ENCODE measurements around the gene OR4E1.
"Not testable (repeated sequence)": the region's sequence is repeated elsewhere in the genome, so short reads cannot be mapped to it uniquely, and the experiment has no call there.

The OR4E1 gene

GRCh38 chr14:21704338-21704737 is 30.7 kb upstream of the OR4E1 start:
- ChIA-PET CTCF (no interaction called here), POLR2A (no interaction called here)
- no peak for TF ChIP-seq CTCF (IDR thresholded peaks at IDR 0.05; ENCODE audit: control extremely low read depth, extremely low read depth, low read depth, missing control alignments)
- no peak for DNase-seq (ENCODE audit: extremely low spot score)

DNA sequence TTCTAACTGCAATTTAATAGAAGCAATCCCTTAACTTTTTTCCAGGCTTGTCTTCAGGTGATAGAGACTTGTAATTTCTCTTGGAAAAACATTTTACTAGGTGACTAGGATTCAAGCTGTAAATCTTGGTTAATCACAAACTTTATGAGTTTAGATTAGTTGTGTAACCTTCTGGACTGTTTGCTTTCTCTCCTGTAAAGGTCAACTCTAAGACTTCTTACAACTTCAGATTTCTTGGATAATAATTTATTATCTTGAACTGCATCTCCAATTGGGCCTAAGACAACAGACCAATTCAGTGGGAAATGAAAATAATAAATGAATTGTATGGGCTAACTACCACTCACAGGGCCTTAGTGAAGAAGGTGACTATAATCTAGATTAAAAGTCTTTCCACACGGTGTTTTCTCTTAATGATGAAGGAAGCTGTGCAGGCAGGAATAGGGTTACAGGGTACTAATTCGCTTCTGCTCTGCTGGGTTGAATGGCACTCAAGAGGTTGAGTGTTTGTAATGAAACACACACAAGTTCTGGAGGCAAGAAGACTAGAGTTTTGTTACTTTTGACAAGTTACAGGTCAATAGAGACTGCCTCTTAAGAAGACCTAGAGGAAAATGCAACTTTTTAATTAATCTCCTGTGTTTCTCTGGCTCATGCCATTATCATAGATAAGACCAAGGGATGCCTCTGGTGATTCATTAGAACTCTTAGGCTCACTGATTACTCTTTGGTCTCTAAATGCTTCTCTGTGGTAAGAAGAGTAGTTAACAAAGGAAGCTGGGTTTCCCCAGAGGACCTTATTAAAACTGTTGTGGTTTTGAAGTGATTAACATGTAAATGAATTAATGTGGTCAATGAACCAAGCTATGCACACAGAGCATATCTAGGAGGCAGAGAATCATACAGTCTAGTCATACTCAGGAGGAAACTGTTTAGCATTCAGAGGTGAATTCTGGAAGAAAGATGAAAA is 30.0 kb upstream of the OR4E1 start:
- CTCF ChIA-PET, result no interaction called here

DNA sequence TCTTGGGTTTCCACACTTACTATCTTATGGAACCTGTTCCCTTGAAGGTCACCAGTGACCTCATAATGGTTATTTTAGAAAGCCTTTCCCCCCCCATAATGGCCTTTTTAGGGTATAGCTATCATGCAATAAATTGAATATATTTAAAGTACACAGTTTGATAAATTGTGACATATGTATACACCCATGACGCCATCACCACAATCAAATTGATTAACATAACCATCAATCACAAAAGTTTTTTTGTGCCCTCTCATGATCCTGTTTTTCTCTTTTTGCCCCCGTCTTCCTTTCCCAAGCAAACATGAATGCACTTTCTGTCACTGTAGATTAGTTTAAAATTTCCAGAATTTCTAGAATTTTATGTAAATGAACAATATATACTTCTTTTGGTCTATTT is 28.7 kb upstream of the OR4E1 start:
- TF ChIP-seq CTCF (IDR thresholded peaks at IDR 0.05; ENCODE audit: control extremely low read depth, extremely low read depth, low read depth, missing control alignments), result no peak
- POLR2A ChIA-PET, result no interaction called here
- CTCF ChIA-PET, result interaction anchor here (2.3 kb wide), 1 partner anchor 9 kb away, joined by 12 read pairs; no protein-coding TSS in a partner anchor
- no peak for DNase-seq (ENCODE audit: extremely low spot score)

More for the DNA sequence above, 30.0 kb upstream of the OR4E1 start:
- POLR2A ChIA-PET, result no interaction called here
- no peak for DNase-seq (ENCODE audit: extremely low spot score)
- TF ChIP-seq CTCF (IDR thresholded peaks at IDR 0.05; ENCODE audit: control extremely low read depth, extremely low read depth, low read depth, missing control alignments), result no peak

DNA sequence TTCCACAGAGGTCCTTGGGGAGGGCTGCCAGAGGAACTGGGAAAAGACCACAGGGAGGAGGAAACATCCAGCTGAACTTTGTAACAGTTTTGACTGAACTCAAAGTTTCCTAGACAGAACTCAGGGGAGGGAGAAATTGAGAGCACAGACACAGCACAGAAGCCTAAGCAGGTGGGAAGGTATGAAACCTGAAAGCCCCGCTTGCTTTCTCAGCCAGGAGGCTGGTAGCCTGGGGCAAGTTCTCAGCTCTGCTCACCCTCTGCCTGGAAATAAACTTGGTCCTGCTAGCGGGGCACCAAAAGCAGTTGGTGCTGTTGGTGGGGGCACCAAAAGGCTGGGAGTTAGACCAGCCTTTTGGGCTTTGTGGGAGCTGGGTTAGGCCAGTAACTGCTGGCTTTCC is 25.9 kb upstream of the OR4E1 start:
- CTCF ChIA-PET, result no interaction called here
- DNase-seq (ENCODE audit: extremely low spot score), result no peak
- no peak for TF ChIP-seq CTCF (IDR thresholded peaks at IDR 0.05; ENCODE audit: control extremely low read depth, extremely low read depth, low read depth, missing control alignments)
- POLR2A ChIA-PET, result no interaction called here

DNA sequence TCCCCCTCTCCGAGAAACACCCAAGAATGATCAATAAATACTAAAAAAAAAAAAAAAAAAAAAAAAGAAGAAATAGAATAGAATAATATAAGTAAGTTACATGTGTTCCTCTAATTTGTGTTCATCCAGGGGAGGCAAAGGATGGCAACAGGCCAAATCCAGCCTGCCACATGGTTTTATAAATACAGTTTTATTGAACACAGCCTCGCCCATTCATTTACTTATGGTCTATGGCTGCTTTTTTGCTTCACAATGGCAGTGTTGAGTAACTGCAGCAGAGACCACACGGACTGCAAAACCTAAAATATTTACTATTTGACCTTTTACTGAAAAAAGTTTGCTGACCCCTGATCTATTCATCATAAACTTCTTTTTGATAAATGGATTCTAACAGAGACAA is 24.9 kb upstream of the OR4E1 start:
- DNase-seq (ENCODE audit: extremely low spot score); CTCF ChIA-PET; POLR2A ChIA-PET: not testable (repeated sequence)

DNA sequence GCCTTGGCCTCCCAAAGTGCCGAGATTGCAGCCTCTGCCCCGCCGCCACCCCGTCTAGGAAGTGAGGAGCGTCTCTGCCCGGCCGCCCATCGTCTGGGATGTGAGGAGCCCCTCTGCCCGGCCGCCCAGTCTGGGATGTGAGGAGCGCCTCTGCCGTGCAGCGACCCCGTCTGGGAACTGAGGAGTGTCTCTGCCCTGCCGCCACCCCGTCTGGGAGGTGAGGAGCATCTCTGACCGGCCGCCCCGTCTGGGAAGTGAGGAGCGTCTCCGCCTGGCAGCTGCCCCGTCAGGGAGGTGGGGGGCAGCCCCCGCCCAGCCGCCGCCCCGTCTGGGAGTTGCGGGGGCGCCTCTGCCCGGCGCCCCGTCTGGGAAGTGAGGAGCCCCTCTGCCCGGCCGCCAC is 24.0 kb upstream of the OR4E1 start:
- DNase-seq (ENCODE audit: extremely low spot score); CTCF ChIA-PET; POLR2A ChIA-PET: not testable (repeated sequence)

- CTCF ChIA-PET, result interaction anchor here (1.1 to 2.0 kb wide), 5 partner anchors 11 to 156 kb away, joined by 3 to 9 read pairs (median 3); no protein-coding TSS in a partner anchor
- POLR2A ChIA-PET, result no interaction called here
- no peak for DNase-seq (ENCODE audit: extremely low spot score)
- TF ChIP-seq CTCF (IDR thresholded peaks at IDR 0.05; ENCODE audit: control extremely low read depth, extremely low read depth, low read depth, missing control alignments), result no peak
Measured at GRCh38 chr14:21694425-21694824, 20.8 kb upstream of the OR4E1 start.
